Smooth muscle cell of the coronary artery (primary cell): ENCODE measurements around the gene FERMT2. TPM values are rescaled to one million over a fixed set of nuclear protein-coding genes. Genes with fewer than 3 reads are reported as not detected.

ENCODE experiments used
- total RNA-seq: library from RNA; depleted of rRNA; stranded (reverse); fragments of >200 nt; gene quantifications from 2 replicates; pipeline ENCODE4 v1.2.3, GENCODE V29; 2014; ENCODE audit warnings: low replicate concordance

FERMT2 gene, protein sequence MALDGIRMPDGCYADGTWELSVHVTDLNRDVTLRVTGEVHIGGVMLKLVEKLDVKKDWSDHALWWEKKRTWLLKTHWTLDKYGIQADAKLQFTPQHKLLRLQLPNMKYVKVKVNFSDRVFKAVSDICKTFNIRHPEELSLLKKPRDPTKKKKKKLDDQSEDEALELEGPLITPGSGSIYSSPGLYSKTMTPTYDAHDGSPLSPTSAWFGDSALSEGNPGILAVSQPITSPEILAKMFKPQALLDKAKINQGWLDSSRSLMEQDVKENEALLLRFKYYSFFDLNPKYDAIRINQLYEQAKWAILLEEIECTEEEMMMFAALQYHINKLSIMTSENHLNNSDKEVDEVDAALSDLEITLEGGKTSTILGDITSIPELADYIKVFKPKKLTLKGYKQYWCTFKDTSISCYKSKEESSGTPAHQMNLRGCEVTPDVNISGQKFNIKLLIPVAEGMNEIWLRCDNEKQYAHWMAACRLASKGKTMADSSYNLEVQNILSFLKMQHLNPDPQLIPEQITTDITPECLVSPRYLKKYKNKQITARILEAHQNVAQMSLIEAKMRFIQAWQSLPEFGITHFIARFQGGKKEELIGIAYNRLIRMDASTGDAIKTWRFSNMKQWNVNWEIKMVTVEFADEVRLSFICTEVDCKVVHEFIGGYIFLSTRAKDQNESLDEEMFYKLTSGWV
- total RNA-seq = 71.0 and 98.9 TPM in 2 replicates

DNA sequence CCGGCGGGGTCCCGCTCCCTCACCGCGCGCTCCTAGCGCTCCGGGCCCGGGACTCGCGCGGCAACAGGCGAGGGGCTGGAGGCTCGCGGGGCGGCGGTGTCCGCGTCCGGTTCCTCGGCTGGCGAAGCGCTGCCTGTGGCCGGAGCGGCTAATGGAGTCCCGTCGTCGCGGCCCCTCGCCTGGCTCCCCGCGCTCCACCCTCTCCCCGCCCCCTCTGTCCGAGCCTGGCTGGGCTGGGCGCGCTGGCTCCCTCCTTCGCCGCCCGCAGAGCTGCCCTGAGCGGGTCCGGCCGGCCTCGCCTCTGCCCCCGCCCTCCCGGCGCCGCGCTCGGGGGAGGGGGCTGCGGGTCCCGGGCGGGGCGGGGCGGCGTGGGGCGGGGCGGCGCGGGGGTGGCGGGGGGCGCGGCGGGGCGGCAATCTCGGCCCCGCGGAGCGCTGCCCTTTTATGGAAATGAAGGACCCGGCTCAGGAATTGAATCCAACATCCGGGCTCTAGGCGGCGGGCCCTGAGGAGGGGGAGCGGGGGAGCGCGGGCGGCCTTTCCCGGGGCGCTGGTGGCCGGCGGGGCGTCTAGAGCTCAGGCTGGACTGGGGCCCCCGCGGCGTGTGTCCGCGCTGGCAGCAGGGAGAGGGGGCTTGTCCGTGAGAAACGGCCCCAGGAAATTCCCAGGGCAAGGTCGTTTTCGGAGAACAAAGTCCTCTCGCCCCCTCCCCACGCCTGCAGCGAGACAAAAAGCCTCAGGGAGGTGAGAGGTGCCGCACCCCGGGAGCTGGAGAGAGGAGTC lies at the start of gene FERMT2:
Gene FERMT2, minus strand, starts transcription at position 153 of the 783 bp plus-strand sequence. CDS start 482 bp downstream, outside the sequence.

Other genes starting within 250 kb of the FERMT2 start
- gene PSMC6, start 243.8 kb downstream of the FERMT2 start, total RNA-seq = 57.9 and 85.3 TPM in 2 replicates
- gene STYX, start 220.9 kb downstream of the FERMT2 start, total RNA-seq = 4.9 and 13.2 TPM in 2 replicates
- 15.1 and 25.1 TPM in 2 replicates for gene GNPNAT1, start 159.4 kb downstream of the FERMT2 start, total RNA-seq
- gene DDHD1, start 202.3 kb upstream of the FERMT2 start, total RNA-seq = 7.9 and 14.4 TPM in 2 replicates